Measurements from ENCODE around the gene NOS3. TPM values are rescaled to one million over a fixed set of nuclear protein-coding genes. Genes with fewer than 3 reads are reported as not detected.

The NOS3 gene
- polyA plus RNA-seq, 3 donors: 0.26 to 0.72 (median 0.39) TPM

- Histone ChIP-seq H3K79me2 (ENCODE audit: insufficient read depth, low read length) (no peaks in the 10 kb centered on the region), H3K36me3 (replicated peaks in 1 of 2; ENCODE audit: control insufficient read depth in 1 of 2, insufficient read depth in 2 of 2, low read length in 2 of 2) (no peaks in the 10 kb centered on the region), H3K9me3 (replicated peaks in 1 of 2; ENCODE audit: control insufficient read depth in 1 of 2, insufficient read depth in 1 of 2, low read length in 2 of 2) (peaks cover 0 to 6% of the 10 kb centered on the region in 2 donors), H4K20me1 (ENCODE audit: insufficient read depth, low read length) (no peaks in the 10 kb centered on the region), H3K4me2 (replicated peaks; ENCODE audit: extremely low read depth, low read length, poor library complexity, severe bottlenecking) (no peak overlapping the region), H3K27me3 (ENCODE audit: control insufficient read depth in 2 of 2, insufficient read depth in 2 of 2, low read length in 2 of 2) (peaks cover 25 to 68% of the 10 kb centered on the region in 2 donors), H3K4me3 (replicated peaks in 1 of 3; ENCODE audit: low read depth in 2 of 3, low read length in 3 of 3) (no peak overlapping the region), H2AFZ (ENCODE audit: insufficient read depth, low read depth, low read length, poor library complexity, severe bottlenecking) (no peak overlapping the region), H3K9ac (ENCODE audit: insufficient read depth, low read length, poor library complexity, severe bottlenecking) (no peak overlapping the region), H3K27ac (ENCODE audit: low read depth in 1 of 2, low read length in 2 of 2) (no peak overlapping the region), H3K4me1 (ENCODE audit: control insufficient read depth in 1 of 2, insufficient read depth in 2 of 2, low read length in 2 of 2) (peaks cover 31 to 52% of the 10 kb centered on the region in 2 donors)
- intact Hi-C loops (cut with micrococcal nuclease): loop anchor here in 1 of 2 donors (5.0 kb wide), 1 partner anchor 96 kb away; no protein-coding TSS in a partner anchor
- Mint-ChIP-seq H3K4me1 (peaks cover 46% of the 10 kb centered on the region), H3K27me3 (ENCODE audit: low read depth in 3 of 3) (peaks cover 67 to 95% (median 78%) of the 10 kb centered on the region in 3 donors), H3K4me3 (peak overlapping the region in 1 of 2 donors; percentile 42), H3K9me3 (peaks cover 0 to 22% (median 5%) of the 10 kb centered on the region in 7 donors), H3K27ac (peak overlapping the region in 1 of 7 donors; percentile 50), H3K36me3 (peaks cover 3 to 6% of the 10 kb centered on the region in 2 donors)
- DNase-seq: no peak
- 89% methylated on average over 7 of the region's 8 CpGs for WGBS (ENCODE audit: insufficient coverage)
- TF ChIP-seq CTCF (IDR thresholded peaks at IDR 0.05): no peak
Observed at GRCh38 chr7:151016505-151016904, 25.7 kb downstream of the NOS3 start.

- Histone ChIP-seq H3K27me3 (ENCODE audit: control insufficient read depth in 2 of 2, insufficient read depth in 2 of 2, low read length in 2 of 2) (peaks cover 25 to 65% of the 10 kb centered on the region in 2 donors), H3K9ac (ENCODE audit: insufficient read depth, low read length, poor library complexity, severe bottlenecking) (no peak overlapping the region), H3K4me1 (ENCODE audit: control insufficient read depth in 1 of 2, insufficient read depth in 2 of 2, low read length in 2 of 2) (peaks cover 31 to 50% of the 10 kb centered on the region in 2 donors), H4K20me1 (ENCODE audit: insufficient read depth, low read length) (no peaks in the 10 kb centered on the region), H3K27ac (ENCODE audit: low read depth in 1 of 2, low read length in 2 of 2) (no peak overlapping the region), H3K4me2 (replicated peaks; ENCODE audit: extremely low read depth, low read length, poor library complexity, severe bottlenecking) (no peak overlapping the region), H2AFZ (ENCODE audit: insufficient read depth, low read depth, low read length, poor library complexity, severe bottlenecking) (no peak overlapping the region), H3K36me3 (replicated peaks in 1 of 2; ENCODE audit: control insufficient read depth in 1 of 2, insufficient read depth in 2 of 2, low read length in 2 of 2) (no peaks in the 10 kb centered on the region), H3K79me2 (ENCODE audit: insufficient read depth, low read length) (no peaks in the 10 kb centered on the region), H3K4me3 (replicated peaks in 1 of 3; ENCODE audit: low read depth in 2 of 3, low read length in 3 of 3) (no peak overlapping the region), H3K9me3 (replicated peaks in 1 of 2; ENCODE audit: control insufficient read depth in 1 of 2, insufficient read depth in 1 of 2, low read length in 2 of 2) (peaks cover 0 to 6% of the 10 kb centered on the region in 2 donors)
- Mint-ChIP-seq H3K4me1 (peaks cover 42% of the 10 kb centered on the region), H3K27ac (no peak overlapping the region), H3K9me3 (peaks cover 0 to 21% (median 5%) of the 10 kb centered on the region in 7 donors), H3K27me3 (ENCODE audit: low read depth in 3 of 3) (peaks cover 66 to 93% (median 78%) of the 10 kb centered on the region in 3 donors), H3K4me3 (peak overlapping the region in 1 of 2 donors; percentile 88), H3K36me3 (peaks cover 3 to 5% of the 10 kb centered on the region in 2 donors)
- DNase-seq: no peak
- no peak for TF ChIP-seq CTCF (IDR thresholded peaks at IDR 0.05)
- 97% methylated on average over 15 of the region's 15 CpGs for WGBS (ENCODE audit: insufficient coverage)
- intact Hi-C loops (cut with micrococcal nuclease): loop anchor here in 1 of 2 donors (5.0 kb wide), 1 partner anchor 95 kb away; no protein-coding TSS in a partner anchor
Observed at GRCh38 chr7:151016942-151017341, 26.1 kb downstream of the NOS3 start.

Data from CD14-positive monocyte (primary cell).